Measurements from ENCODE around the gene MAPK12. TPM values are rescaled to one million over a fixed set of nuclear protein-coding genes. Genes with fewer than 3 reads are reported as not detected.
A peak's percentile ranks its signal among the peaks of the same experiment; 100 is the strongest.

Gene MAPK12
- total RNA-seq, 4 donors from 2014 or later, result 10.3 to 41.4 (median 28.3) TPM

DNA sequence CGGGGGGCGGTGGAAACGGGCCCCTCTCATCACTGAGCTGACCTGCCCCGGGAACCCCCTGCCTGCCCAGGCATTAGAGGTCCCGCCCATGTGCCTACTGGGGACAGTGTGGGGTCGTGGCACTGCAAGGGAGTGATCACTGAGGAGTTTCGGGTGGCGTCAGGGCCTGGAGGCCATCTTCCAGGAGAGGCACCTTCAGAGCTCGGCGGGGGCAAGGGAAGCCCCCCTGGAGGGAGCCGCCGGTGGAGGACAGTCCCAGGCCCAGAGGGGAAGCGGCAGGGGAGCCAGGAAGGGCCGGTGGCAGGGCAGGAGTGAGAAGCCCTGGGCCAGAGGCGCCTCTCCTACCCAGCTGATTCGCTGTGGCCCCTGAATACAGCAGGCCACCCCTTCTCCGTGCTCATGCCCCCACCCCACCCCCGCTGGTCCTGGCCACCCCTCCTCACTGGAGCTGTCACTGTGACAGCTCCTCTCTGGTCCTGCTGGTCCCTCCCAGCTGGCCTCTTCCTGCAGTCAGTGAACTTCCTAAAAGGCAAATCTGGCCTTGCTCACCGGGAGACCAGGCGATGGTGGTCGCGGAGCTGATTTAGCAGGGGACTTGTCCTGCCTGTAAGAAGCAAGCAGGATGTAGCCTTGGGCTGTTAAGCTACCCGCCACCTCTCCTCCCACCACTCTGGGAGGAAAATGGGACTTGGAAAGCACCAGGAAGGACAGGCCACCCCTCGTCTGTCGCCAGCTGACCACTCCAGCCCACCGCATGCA lies 10.7 kb upstream of the MAPK12 start:
- peak overlapping the region in 1 of 2 donors; percentile 21 for H3K27ac ChIP-seq
- H3K9me3 ChIP-seq, result no peaks in the 10 kb centered on the region
- H3K4me3 ChIP-seq, result peak overlapping the region in 1 of 2 donors; percentile 48
- TF ChIP-seq, protein P1, sequence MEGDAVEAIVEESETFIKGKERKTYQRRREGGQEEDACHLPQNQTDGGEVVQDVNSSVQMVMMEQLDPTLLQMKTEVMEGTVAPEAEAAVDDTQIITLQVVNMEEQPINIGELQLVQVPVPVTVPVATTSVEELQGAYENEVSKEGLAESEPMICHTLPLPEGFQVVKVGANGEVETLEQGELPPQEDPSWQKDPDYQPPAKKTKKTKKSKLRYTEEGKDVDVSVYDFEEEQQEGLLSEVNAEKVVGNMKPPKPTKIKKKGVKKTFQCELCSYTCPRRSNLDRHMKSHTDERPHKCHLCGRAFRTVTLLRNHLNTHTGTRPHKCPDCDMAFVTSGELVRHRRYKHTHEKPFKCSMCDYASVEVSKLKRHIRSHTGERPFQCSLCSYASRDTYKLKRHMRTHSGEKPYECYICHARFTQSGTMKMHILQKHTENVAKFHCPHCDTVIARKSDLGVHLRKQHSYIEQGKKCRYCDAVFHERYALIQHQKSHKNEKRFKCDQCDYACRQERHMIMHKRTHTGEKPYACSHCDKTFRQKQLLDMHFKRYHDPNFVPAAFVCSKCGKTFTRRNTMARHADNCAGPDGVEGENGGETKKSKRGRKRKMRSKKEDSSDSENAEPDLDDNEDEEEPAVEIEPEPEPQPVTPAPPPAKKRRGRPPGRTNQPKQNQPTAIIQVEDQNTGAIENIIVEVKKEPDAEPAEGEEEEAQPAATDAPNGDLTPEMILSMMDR (IDR thresholded peaks at IDR 0.05), result no peak
- TF ChIP-seq POLR2A (IDR thresholded peaks at IDR 0.05), result no peak
- no peaks in the 10 kb centered on the region for H3K36me3 ChIP-seq
- DNase-seq, result no peak
- intact Hi-C loops (cut with DNase I; ENCODE audit: low total_unique reads), result loop anchor here (10.0 kb wide), 1 partner anchor 233 kb away; the partner anchor contains the start of genes LMF2 and NCAPH2
- H3K4me1 ChIP-seq, result peaks cover 0 to 32% of the 10 kb centered on the region in 2 donors
- H3K27me3 ChIP-seq, result no peaks in the 10 kb centered on the region

DNA sequence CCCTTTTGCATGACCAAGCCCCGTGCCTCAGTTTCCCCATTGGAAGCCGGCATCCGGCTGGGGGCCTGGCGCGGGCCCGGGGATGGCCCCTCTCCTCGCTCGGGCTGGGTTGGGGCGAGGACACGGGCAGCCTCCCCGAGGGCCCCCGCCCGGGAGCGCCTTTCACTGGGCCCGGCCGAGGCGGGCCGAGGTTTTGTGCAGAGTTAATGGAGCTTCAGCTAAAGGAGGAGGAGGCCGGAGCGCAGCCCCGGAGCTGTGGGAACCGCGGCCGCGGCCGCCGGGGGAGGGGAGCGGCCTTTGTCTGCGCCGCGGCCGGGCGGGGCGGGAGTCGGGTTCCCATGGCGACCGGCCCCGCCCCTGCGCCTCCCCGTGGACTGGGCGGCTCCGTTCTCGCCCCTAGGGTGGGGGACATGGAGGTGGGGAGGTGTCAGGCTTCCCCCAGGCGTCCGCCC lies 10.1 kb upstream of the MAPK12 start:
- intact Hi-C loops (cut with DNase I; ENCODE audit: low total_unique reads), result loop anchor here (10.0 kb wide), 1 partner anchor 233 kb away; the partner anchor contains the start of genes LMF2 and NCAPH2
- H3K36me3 ChIP-seq, result no peaks in the 10 kb centered on the region
- H3K4me1 ChIP-seq, result peaks cover 0 to 32% of the 10 kb centered on the region in 2 donors
- no peak overlapping the region for H3K27ac ChIP-seq
- no peaks in the 10 kb centered on the region for H3K27me3 ChIP-seq
- DNase-seq, result peak; percentile 54 to 62
- peak overlapping the region; percentile 45 to 48 for H3K4me3 ChIP-seq
- H3K9me3 ChIP-seq, result no peaks in the 10 kb centered on the region
- TF ChIP-seq POLR2A (IDR thresholded peaks at IDR 0.05), result no peak
- TF ChIP-seq, protein P1 (IDR thresholded peaks at IDR 0.05), result peak in 2 of 4 experiments; percentile 15 to 35

DNA sequence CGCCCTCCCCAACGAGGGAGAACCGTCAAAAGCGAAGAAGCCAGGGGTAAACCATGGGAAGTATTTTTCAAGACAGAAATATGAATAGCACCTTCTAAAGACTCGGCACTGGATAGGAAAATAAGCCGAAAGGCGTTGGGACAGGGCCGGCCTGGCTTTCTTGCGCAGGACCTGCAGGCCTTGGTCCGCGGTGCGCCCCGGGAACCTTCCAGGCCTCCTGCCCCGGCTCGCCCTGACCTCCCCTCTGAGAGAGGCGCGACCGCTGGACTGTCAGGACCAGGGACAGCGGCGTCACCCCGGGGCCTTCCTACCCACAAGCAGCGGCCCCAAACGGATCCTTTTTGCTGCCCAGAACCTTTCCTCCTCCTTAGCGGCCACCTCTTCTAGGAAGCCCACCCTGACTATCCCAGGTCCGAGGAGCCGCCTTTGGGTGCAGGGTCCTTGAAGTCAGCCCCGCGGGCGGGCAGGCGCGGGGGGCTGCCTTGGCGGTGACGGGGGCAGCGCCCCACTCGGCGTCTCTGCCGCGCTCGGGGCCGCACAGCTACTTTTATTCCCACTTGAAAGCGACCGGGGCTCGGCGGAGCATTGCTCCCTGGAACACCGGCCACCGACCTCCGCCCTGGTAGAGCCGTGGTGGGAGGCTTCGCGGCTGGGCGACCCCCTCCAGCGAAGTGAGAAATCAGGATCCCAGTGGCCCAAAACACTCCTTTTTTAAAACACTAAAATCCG lies 9.3 kb upstream of the MAPK12 start:
- H3K4me1 ChIP-seq, result peaks cover 0 to 32% of the 10 kb centered on the region in 2 donors
- H3K27ac ChIP-seq, result peak overlapping the region; percentile 50 to 72
- H3K27me3 ChIP-seq, result no peaks in the 10 kb centered on the region
- peak overlapping the region; percentile 45 to 48 for H3K4me3 ChIP-seq
- peak; percentile 53 to 71 for DNase-seq
- intact Hi-C loops (cut with DNase I; ENCODE audit: low total_unique reads), result loop anchor here (10.0 kb wide), 1 partner anchor 234 kb away; the partner anchor contains the start of genes LMF2 and NCAPH2
- H3K36me3 ChIP-seq, result no peaks in the 10 kb centered on the region
- TF ChIP-seq POLR2A (IDR thresholded peaks at IDR 0.05), result no peak
- TF ChIP-seq, protein P1 (IDR thresholded peaks at IDR 0.05), result no peak
- H3K9me3 ChIP-seq, result no peaks in the 10 kb centered on the region

DNA sequence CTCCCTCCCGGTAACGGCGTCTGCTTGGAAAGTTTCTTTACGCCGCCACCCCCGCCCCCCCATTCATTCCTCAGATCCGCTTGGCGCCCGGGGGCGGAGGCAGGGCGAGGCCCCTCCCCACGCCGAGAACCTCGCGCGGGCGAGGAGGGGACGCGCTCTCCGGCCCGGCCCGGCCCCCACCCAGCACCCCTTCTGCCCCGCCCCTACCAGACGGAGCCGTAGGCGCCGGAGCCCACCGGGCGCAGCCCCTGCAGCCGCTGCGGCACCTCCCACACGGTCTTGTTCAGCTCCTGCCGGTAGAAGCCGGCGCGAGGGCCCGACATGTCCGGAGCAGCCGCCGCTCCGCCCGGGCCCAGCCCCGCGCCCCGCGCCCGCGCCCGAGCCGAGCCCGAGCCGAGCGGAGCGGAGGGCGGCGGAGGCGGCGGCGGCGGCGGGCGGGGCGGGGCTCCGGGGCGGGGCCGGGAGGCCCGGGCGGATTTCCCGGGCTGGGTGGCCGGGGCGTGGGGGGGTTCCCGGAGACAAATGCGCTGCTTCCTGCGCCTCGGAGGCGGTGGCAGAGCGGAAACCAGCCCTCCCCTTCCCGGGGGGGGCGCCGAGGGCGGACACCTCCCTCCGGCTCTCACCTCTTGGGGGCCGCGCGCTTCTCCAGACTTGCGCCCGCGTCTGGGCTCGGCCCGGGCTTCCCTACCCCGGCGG lies 8.6 kb upstream of the MAPK12 start, which contains the start of gene MAPK11:
Gene MAPK11 (minus strand): TSS at position 411 of the 696 bp plus-strand sequence. CDS start 88 bp downstream, at position 323.
- DNase-seq, result peak; percentile 60 to 61
- Histone ChIP-seq H3K27me3 (no peaks in the 10 kb centered on the region), H3K4me3 (peak within 1 kb of the TSS; percentile 45 to 48), H3K4me1 (peaks cover 0 to 32% of the 10 kb centered on the region in 2 donors), H3K27ac (peak within 1 kb of the TSS; percentile 72 to 80), H3K36me3 (no peaks in the 10 kb centered on the region), H3K9me3 (no peaks in the 10 kb centered on the region)
- intact Hi-C loops (cut with DNase I; ENCODE audit: low total_unique reads), result loop anchor here (10.0 kb wide), 1 partner anchor 235 kb away; the partner anchor contains the start of genes LMF2 and NCAPH2
- no peak for TF ChIP-seq POLR2A (IDR thresholded peaks at IDR 0.05)
- TF ChIP-seq, protein P1 (IDR thresholded peaks at IDR 0.05), result no peak
